Adrenal gland (tissue), 12 donors: Measurements from ENCODE around the gene PREPL. TPM values are rescaled to one million over a fixed set of nuclear protein-coding genes. Genes with fewer than 3 reads are reported as not detected.

Source experiments
- DNase-seq, 7 donors: peaks; one replicate each; pipeline ENCODE4 v3.0.0-alpha.2; 2019 to 2020
- H3K27ac ChIP-seq, 5 donors: fragments of 200-600 bp; sonication (generic) in 4 of 5; 1 replicate in 3 of 5; 2 replicates in 2 of 5; pipeline versions ENCODE4 v1.5.1 to v1.8.0; 2016 to 2020; ENCODE audit warnings: mild to moderate bottlenecking in 1 of 5
- H3K27me3 ChIP-seq: fragments of 200-600 bp; 2 replicates; pipeline ENCODE4 v1.8.0; 2021
- H3K36me3 ChIP-seq, 2 donors: fragments of 200-600 bp; replicated peaks in 1 of 2; 1 replicate in 1 of 2; 2 replicates in 1 of 2; pipeline versions ENCODE4 v1.5.1 to v1.8.0; 2018 to 2022
- H3K4me1 ChIP-seq, 2 donors: fragments of 200-600 bp; replicated peaks in 1 of 2; 1 replicate in 1 of 2; 2 replicates in 1 of 2; pipeline versions ENCODE4 v1.5.1 to v1.8.0; 2018 to 2021
- H3K4me3 ChIP-seq, 4 donors: fragments of 200-600 bp; sonication (generic) in 3 of 4; one replicate each; pipeline ENCODE4 v1.5.1; 2016 to 2018
- H3K9me3 ChIP-seq, 3 donors: fragments of 200-600 bp; sonication (generic) in 1 of 3; replicated peaks in 1 of 3; 1 replicate in 2 of 3; 2 replicates in 1 of 3; pipeline versions ENCODE4 v1.5.1 to v1.8.0; 2016 to 2021
- CTCF ChIP-seq, 6 experiments: fragments of 450-650 bp in 4 of 6; fragments of 200-600 bp in 2 of 6; sonication (generic) in 1 of 6; IDR thresholded peaks; 1 replicate in 5 of 6; 2 replicates in 1 of 6; pipeline versions ENCODE4 v1.5.1 to v1.8.0; 2016 to 2021; ENCODE audit warnings: antibody characterized with exemption in 6 of 6, mild to moderate bottlenecking in 2 of 6, moderate library complexity in 1 of 6
- POLR2A ChIP-seq, 2 donors: fragments of 450-650 bp; IDR thresholded peaks; one replicate each; pipeline ENCODE4 v1.6.1; 2017; ENCODE audit warnings: antibody characterized with exemption in 2 of 2, mild to moderate bottlenecking in 2 of 2, moderate library complexity in 1 of 2
- whole genome bisulfite sequencing, 4 donors: extraction: QIAGEN DNeasy Blood & Tissue Kit in 2 of 4; methylation state at CpG; one replicate each; pipeline versions ENCODE4 v1.1.5 to v1.1.7; 2013 to 2017; 5-methylcytosine and 5-hydroxymethylcytosine counted together
- intact Hi-C, 2 donors: fragments of 100-400 bp; cut with DNase I; formaldehyde crosslinking; loops; one replicate each; pipeline versions ENCODE4 v1.14.1 to v1.15.0; 2022 to 2023
- polyA plus RNA-seq, 3 donors: library from polyadenylated mRNA; stranded (reverse); fragments of 200-250 nt in 2 of 3; fragments of 350-450 nt in 1 of 3; fragmentation: Illumina TruSeq in 1 of 3; extraction: RNeasy Lipid Tissue Mini Kit (QIAGEN cat#74804) in 1 of 3; gene quantifications; one replicate each; pipeline ENCODE4 v1.2.3, GENCODE V29; 2013 to 2014
- total RNA-seq, 9 donors: library from RNA; depleted of rRNA in 4 of 9; stranded (reverse); fragments of >200 nt in 4 of 9; fragments of 120-200 nt in 1 of 9; fragmentation: NEBNext Ultra II Directional in 1 of 9; extraction: Animal tissue kit (Norgen Biotek cat#: 25700) in 1 of 9; gene quantifications; one replicate each; pipeline versions ENCODE4 v1.1.0 to v1.2.4, GENCODE V29; 2013 to 2023
- donor health status: healthy with polysubstance abuse.
- donor health status: Bipolar disorder and iron deficiency.
- donor health status: DM: yes; HTN: yes; CAD: no.
- donor health status: DM: no; HTN: no; CAD: no.
- donor health status: DM: no; HTN: no; CAD: no.
- donor health status: DM: yes; HTN: yes; CAD: no.

Gene PREPL
- total and polyA plus RNA-seq, 12 donors: 8.3 to 122 (median 61.6) TPM

DNA sequence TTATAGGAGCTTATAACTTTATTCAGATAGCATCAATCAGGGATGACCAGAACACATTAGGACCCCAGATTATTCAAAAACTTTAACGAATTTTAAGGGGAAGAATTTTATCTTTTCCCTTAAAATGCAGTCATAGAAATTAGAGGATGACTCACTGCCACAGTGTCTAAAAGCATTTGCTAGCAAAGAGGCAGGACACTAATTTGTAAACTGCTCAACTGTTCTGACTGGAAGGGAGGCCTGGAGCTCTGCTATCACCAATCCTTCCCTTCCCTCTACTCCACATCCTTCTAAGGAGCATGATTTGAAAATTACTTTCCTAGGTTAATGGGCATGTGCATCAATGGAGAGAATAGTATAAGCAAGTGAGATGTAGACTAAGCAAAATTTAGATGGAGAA is 40.5 kb downstream of the PREPL start:
- no peak for DNase-seq
- 67 to 86% (median 83%) methylated on average over 1 of the region's 1 CpG for WGBS, 4 donors
- Histone ChIP-seq H3K4me3 (no peak overlapping the region), H3K36me3 (peaks cover 0 to 42% of the 10 kb centered on the region in 2 donors), H3K4me1 (peaks cover 9 to 10% of the 10 kb centered on the region in 2 donors), H3K27ac (no peak overlapping the region), H3K9me3 (no peaks in the 10 kb centered on the region), H3K27me3 (no peaks in the 10 kb centered on the region)
- intact Hi-C loops: no loop called here
- no peak for TF ChIP-seq POLR2A (IDR thresholded peaks at IDR 0.05)
- TF ChIP-seq CTCF (IDR thresholded peaks at IDR 0.05): no peak

- H3K27me3 ChIP-seq: no peaks in the 10 kb centered on the region
- TF ChIP-seq CTCF (IDR thresholded peaks at IDR 0.05): no peak
- TF ChIP-seq POLR2A (IDR thresholded peaks at IDR 0.05): no peak
- H3K4me1 ChIP-seq: no peaks in the 10 kb centered on the region
- no peak overlapping the region for H3K27ac ChIP-seq
- intact Hi-C loops: no loop called here
- no peak overlapping the region for H3K4me3 ChIP-seq
- no peak for DNase-seq
- peaks cover 0 to 4% (median 0%) of the 10 kb centered on the region in 3 donors for H3K9me3 ChIP-seq
- H3K36me3 ChIP-seq: peaks cover 0 to 23% of the 10 kb centered on the region in 2 donors
Observed at GRCh38 chr2:44315945-44316344, 45.3 kb downstream of the PREPL start.

GRCh38 chr2:44314362-44314761 is 46.9 kb downstream of the PREPL start:
- Histone ChIP-seq H3K4me3 (no peak overlapping the region), H3K4me1 (no peaks in the 10 kb centered on the region), H3K27me3 (no peaks in the 10 kb centered on the region), H3K27ac (no peak overlapping the region), H3K36me3 (peaks cover 0 to 8% of the 10 kb centered on the region in 2 donors), H3K9me3 (peaks cover 0 to 17% (median 0%) of the 10 kb centered on the region in 3 donors)
- DNase-seq: no peak
- TF ChIP-seq CTCF (IDR thresholded peaks at IDR 0.05): no peak
- no peak for TF ChIP-seq POLR2A (IDR thresholded peaks at IDR 0.05)
- intact Hi-C loops: no loop called here

DNA sequence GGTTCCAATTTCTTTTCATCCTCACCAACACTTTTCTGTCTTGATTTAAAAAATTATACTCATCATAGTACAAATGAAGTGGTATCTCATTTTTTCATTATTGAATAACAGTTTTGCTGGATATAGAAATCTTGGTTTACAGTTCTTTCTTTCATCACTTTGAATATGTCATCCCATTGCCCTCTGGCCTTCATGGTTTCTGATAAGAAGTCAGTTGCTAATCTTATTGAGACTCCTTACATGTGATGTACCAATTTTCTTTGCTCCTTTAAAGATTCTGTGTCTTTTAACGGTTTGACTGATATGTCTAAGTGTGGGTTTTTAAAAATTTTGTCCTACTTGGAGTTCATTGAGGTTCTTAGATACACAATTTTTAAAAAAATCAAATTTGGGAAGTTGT is 51.0 kb downstream of the PREPL start:
- H3K36me3 ChIP-seq: peaks cover 0 to 8% of the 10 kb centered on the region in 2 donors
- no peaks in the 10 kb centered on the region for H3K4me1 ChIP-seq
- no peaks in the 10 kb centered on the region for H3K27me3 ChIP-seq
- no peak for DNase-seq
- intact Hi-C loops: no loop called here
- no peak for TF ChIP-seq CTCF (IDR thresholded peaks at IDR 0.05)
- TF ChIP-seq POLR2A (IDR thresholded peaks at IDR 0.05): no peak
- H3K27ac ChIP-seq: no peak overlapping the region
- no peak overlapping the region for H3K4me3 ChIP-seq
- H3K9me3 ChIP-seq: peaks cover 0 to 17% (median 0%) of the 10 kb centered on the region in 3 donors
- WGBS, 4 donors: 93 to 100% (median 97%) methylated on average over 1 of the region's 1 CpG
